T-helper 1 cell treated with Interleukin-12 subunit alpha and Interleukin-12 subunit beta and Interleukin-4 antibody, amounts not matched to agents 30 μg/mL and 1 μg/mL, for 36 hours (primary cell): ENCODE data around the gene SERINC5.
A peak's percentile ranks its signal among the peaks of the same experiment; 100 is the strongest.
"Not testable (repeated sequence)": the region's sequence is repeated elsewhere in the genome, so short reads cannot be mapped to it uniquely, and the experiment has no call there.

Experiments
- H3K27ac Mint-ChIP-seq: one replicate; pipeline ENCODE4 v1.8.0; 2021; ENCODE audit warnings: mild to moderate bottlenecking, mixed read lengths
- H3K27me3 Mint-ChIP-seq: one replicate; pipeline ENCODE4 v1.8.0; 2021; ENCODE audit warnings: low read depth, mixed read lengths
- H3K36me3 Mint-ChIP-seq: one replicate; pipeline ENCODE4 v1.8.0; 2021; ENCODE audit warnings: low read depth, mixed read lengths
- H3K4me1 Mint-ChIP-seq: one replicate; pipeline ENCODE4 v1.8.0; 2021; ENCODE audit warnings: low read depth, mixed read lengths
- H3K4me3 Mint-ChIP-seq: one replicate; pipeline ENCODE4 v1.8.0; 2021; ENCODE audit warnings: mild to moderate bottlenecking, moderate library complexity, mixed read lengths
- H3K9me3 Mint-ChIP-seq: one replicate; pipeline ENCODE4 v1.8.0; 2021; ENCODE audit warnings: mixed read lengths

The SERINC5 gene

DNA sequence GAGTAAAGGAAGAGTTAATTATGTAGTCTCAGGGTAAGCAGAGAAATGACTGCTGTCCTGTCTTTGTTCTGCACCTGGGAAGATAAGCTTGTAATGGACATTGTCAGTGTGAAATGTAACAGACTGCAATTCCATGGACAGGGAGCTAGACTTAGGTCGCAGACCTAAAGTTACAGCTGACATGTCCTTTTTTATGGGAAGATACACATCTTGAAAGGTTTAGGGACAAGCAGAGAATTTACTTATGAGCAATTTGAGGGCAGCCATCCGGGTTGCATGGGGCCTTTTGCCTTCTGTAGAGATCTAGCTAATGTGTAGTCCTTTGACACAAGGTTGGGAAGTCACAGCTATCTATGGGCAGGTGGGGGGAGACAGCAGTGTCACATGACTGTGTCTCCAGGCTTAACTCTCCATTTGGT lies 85.7 kb downstream of the SERINC5 start:
- Mint-ChIP-seq H3K4me1 (peaks cover 9% of the 10 kb centered on the region), H3K27me3 (no peaks in the 10 kb centered on the region), H3K27ac (no peak overlapping the region), H3K9me3 (no peaks in the 10 kb centered on the region), H3K36me3 (peaks cover 59% of the 10 kb centered on the region), H3K4me3 (no peak overlapping the region)

GRCh38 chr5:80168388-80169028 lies 87.3 kb downstream of the SERINC5 start:
- H3K9me3 Mint-ChIP-seq: no peaks in the 10 kb centered on the region
- H3K27ac Mint-ChIP-seq: no peak overlapping the region
- H3K36me3 Mint-ChIP-seq: peaks cover 61% of the 10 kb centered on the region
- H3K4me3 Mint-ChIP-seq: no peak overlapping the region
- H3K4me1 Mint-ChIP-seq: peaks cover 8% of the 10 kb centered on the region
- H3K27me3 Mint-ChIP-seq: no peaks in the 10 kb centered on the region

- H3K27me3 Mint-ChIP-seq: no peaks in the 10 kb centered on the region
- no peaks in the 10 kb centered on the region for H3K9me3 Mint-ChIP-seq
- H3K27ac Mint-ChIP-seq: no peak overlapping the region
- H3K4me1 Mint-ChIP-seq: peaks cover 7% of the 10 kb centered on the region
- H3K4me3 Mint-ChIP-seq: no peak overlapping the region
- H3K36me3 Mint-ChIP-seq: peaks cover 75% of the 10 kb centered on the region
Measured at GRCh38 chr5:80165452-80165851, 90.4 kb downstream of the SERINC5 start.

DNA sequence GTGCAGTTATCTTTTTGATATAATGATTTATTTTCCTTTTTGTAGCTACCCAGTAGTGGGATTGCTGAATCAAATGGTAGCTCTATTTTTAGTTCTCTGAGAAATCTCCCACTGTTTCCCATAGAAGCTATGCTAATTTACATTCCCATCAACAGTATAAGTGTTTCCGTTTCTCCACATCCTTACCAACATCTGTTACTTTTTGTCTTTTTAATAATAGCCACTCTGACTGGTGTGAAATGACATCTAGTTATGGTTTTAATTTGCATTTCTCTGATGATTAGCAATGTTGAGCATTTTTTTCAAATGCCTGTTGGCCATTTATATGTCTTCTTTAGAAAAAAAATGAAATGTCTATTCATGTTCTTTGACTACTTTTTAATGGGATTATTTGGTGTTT lies 94.7 kb downstream of the SERINC5 start:
- Mint-ChIP-seq H3K27me3 (no peaks in the 10 kb centered on the region), H3K36me3 (peaks cover 65% of the 10 kb centered on the region), H3K4me1 (peaks cover 7% of the 10 kb centered on the region), H3K9me3 (no peaks in the 10 kb centered on the region), H3K27ac (no peak overlapping the region), H3K4me3 (no peak overlapping the region)

DNA sequence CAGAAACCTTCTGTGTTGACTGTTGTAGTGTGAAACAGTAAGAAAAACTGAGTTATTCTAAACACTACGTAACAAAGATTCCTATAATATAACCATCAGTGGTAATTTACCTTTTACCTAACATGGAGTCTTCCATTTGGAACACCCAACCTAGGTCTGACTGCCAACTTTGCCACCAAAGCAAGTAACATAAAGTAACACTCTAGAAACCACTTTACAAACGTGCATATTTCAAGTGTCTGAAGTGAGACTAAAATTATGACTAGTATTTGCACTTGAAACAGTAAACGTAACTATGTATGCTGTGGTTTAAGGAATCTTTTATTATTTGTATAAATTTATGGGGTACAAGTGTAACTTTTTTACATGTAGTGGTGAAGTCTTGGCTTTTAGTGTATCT lies 95.6 kb downstream of the SERINC5 start:
- H3K27ac Mint-ChIP-seq: no peak overlapping the region
- H3K36me3 Mint-ChIP-seq: peaks cover 66% of the 10 kb centered on the region

DNA sequence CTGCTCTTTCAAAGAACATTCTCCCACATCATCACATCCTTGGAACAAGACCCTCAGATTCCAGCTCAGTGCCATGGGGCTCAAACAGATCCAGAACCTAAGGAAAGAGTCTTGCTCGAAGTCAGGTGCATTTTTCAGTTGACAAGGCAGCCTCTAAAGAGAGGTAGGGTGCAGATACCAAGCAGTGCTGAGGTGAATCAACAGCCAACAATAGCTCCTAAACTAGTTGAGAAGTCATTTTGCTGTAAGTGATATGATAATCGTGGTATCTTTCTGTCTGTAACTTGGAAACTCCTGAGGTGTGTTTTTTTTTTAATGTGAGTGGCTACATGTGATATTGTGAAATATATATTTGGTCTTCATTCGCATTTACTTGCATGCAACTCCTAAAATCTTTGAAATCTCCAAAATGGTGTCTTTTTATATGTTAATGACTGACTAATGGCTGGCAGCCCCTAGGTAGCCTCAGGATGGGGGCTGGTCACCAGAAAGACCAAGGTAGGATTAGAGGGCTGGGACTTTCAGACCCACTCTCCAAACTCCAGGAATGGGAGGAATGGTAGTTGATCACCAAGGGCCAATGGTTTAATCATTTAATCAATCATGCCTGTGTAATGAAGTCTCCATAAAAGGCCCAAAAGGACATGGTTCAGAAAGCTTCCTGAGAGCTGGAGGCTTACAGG lies 96.6 kb downstream of the SERINC5 start:
- H3K27ac Mint-ChIP-seq: no peak overlapping the region
- no peak overlapping the region for H3K4me3 Mint-ChIP-seq
- H3K27me3 Mint-ChIP-seq: no peaks in the 10 kb centered on the region
- H3K9me3 Mint-ChIP-seq: no peaks in the 10 kb centered on the region
- peaks cover 65% of the 10 kb centered on the region for H3K36me3 Mint-ChIP-seq
- H3K4me1 Mint-ChIP-seq: peaks cover 4% of the 10 kb centered on the region

More for the DNA sequence above, 95.6 kb downstream of the SERINC5 start:
- Mint-ChIP-seq H3K27me3 (no peaks in the 10 kb centered on the region), H3K4me1 (peaks cover 5% of the 10 kb centered on the region), H3K9me3 (no peaks in the 10 kb centered on the region), H3K4me3 (no peak overlapping the region)

DNA sequence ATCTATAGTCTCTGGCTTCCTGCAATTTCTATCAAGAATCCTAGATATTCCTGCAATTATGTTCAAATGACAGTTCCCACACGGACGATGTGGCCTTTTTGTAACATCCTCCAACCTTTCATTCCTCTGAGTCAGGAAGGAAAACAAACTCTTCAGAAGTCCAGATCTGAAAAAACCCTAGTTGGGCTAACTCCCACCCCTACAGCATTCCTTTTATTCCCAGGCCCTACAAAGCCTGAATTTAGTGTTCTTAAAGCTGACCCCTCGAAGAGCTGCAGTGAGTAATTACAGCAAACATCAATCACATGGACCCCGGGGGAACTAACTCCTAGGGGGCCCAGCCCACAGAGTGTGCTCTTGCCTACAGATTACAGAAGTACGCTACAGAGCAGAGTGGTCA lies 99.7 kb downstream of the SERINC5 start:
- Mint-ChIP-seq H3K9me3 (no peaks in the 10 kb centered on the region), H3K4me1 (peaks cover 23% of the 10 kb centered on the region), H3K27ac (no peak overlapping the region), H3K36me3 (peaks cover 57% of the 10 kb centered on the region), H3K4me3 (no peak overlapping the region), H3K27me3 (no peaks in the 10 kb centered on the region)

DNA sequence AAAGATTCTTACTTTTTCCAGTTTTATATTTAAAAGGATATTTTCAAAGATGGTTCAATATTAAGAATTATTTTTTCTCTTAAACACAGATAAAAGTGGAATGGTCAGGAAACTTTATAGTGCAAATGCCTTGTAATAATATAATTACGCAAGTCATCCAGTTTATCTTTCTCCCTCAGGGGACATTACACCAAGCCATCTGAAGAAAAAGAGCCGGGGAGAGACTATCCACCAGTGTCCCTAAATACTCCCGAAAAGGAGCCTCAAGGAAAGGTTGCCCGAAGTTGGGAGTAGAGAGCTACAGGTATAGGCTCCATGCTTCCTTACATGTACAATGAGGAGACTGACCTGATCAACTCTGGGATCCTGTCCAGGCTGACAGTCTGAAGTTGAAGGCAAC lies 101.1 kb downstream of the SERINC5 start:
- Mint-ChIP-seq H3K4me3 (no peak overlapping the region), H3K4me1 (peaks cover 33% of the 10 kb centered on the region), H3K9me3 (no peaks in the 10 kb centered on the region), H3K27ac (no peak overlapping the region), H3K36me3 (peaks cover 63% of the 10 kb centered on the region), H3K27me3 (no peaks in the 10 kb centered on the region)

DNA sequence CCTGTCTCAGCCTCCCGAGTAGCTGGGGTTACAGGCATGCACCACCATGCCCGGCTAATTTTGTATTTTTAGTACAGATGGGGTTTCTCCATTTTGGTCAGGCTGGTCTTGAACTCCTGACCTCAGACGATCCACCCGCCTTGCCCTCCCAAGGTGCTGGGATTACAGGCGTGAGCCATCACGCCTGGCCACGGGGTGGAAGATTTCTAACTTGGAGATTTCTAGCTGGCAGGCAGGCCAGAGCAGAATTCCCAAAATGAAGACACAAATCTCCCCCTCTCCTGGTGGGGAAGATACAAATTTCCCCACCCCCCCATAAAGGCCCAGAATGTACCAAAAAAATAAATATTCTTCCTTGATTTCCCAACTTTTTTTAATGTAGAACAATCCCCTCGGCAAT lies 101.6 kb downstream of the SERINC5 start:
- not testable (repeated sequence) for H3K27me3 Mint-ChIP-seq, H3K4me3 Mint-ChIP-seq, H3K27ac Mint-ChIP-seq, H3K9me3 Mint-ChIP-seq
- Mint-ChIP-seq H3K4me1 (peaks cover 34% of the 10 kb centered on the region), H3K36me3 (peaks cover 66% of the 10 kb centered on the region)

- no peak overlapping the region for H3K4me3 Mint-ChIP-seq
- H3K27me3 Mint-ChIP-seq: no peaks in the 10 kb centered on the region
- H3K27ac Mint-ChIP-seq: peak overlapping the region; percentile 59
- peaks cover 34% of the 10 kb centered on the region for H3K4me1 Mint-ChIP-seq
- H3K9me3 Mint-ChIP-seq: no peaks in the 10 kb centered on the region
- H3K36me3 Mint-ChIP-seq: peaks cover 59% of the 10 kb centered on the region
Measured at GRCh38 chr5:80153586-80154126, 102.2 kb downstream of the SERINC5 start.

- peak overlapping the region; percentile 62 for H3K27ac Mint-ChIP-seq
- peak overlapping the region; percentile 10 for H3K4me3 Mint-ChIP-seq
- peaks cover 54% of the 10 kb centered on the region for H3K36me3 Mint-ChIP-seq
- H3K4me1 Mint-ChIP-seq: peaks cover 34% of the 10 kb centered on the region
- no peaks in the 10 kb centered on the region for H3K9me3 Mint-ChIP-seq
- H3K27me3 Mint-ChIP-seq: no peaks in the 10 kb centered on the region
Measured at GRCh38 chr5:80152778-80153177, 103.1 kb downstream of the SERINC5 start.

DNA sequence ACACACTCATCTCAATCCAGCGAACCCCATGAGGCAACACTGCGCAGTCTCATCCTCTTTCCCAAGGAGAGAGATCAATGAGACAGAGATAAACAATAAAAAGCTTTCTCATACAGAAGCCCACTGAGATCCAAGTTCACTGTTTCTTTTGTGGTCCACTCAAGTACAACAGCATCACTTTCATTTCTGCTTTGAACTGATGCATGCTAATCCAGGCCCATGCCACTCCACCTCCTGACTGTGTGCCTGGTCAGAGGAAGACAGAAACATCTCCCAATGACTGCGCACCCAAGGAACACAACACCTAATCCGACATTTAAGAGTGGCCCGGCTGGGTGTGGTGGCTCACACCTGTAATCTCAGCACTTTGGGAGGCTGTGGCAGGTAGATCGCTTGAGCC lies 104.0 kb downstream of the SERINC5 start:
- no peaks in the 10 kb centered on the region for H3K9me3 Mint-ChIP-seq
- no peak overlapping the region for H3K4me3 Mint-ChIP-seq
- no peak overlapping the region for H3K27ac Mint-ChIP-seq
- H3K36me3 Mint-ChIP-seq: peaks cover 55% of the 10 kb centered on the region
- peaks cover 34% of the 10 kb centered on the region for H3K4me1 Mint-ChIP-seq
- H3K27me3 Mint-ChIP-seq: no peaks in the 10 kb centered on the region

DNA sequence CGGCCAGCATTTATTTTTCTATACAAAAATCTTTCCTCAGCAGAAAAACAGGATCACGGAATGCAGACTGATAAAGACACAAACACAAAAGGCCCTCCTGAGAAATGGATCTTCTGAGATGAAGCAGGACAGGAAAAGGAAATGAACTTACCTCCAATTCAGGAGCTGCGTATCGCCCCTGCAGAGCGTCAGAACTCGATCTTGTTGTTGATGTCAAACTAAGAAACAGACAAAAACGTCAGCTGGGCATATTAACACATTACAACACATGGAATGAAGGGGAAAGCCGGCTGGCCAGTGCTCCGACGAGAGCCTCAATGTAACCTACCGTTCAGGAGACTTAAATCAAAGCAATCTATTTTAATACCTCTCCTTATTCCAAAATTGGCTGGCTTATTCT lies 105.1 kb downstream of the SERINC5 start:
- H3K9me3 Mint-ChIP-seq: no peaks in the 10 kb centered on the region
- no peaks in the 10 kb centered on the region for H3K27me3 Mint-ChIP-seq
- H3K27ac Mint-ChIP-seq: peak overlapping the region; percentile 13
- H3K4me3 Mint-ChIP-seq: no peak overlapping the region
- peaks cover 34% of the 10 kb centered on the region for H3K4me1 Mint-ChIP-seq
- peaks cover 53% of the 10 kb centered on the region for H3K36me3 Mint-ChIP-seq

DNA sequence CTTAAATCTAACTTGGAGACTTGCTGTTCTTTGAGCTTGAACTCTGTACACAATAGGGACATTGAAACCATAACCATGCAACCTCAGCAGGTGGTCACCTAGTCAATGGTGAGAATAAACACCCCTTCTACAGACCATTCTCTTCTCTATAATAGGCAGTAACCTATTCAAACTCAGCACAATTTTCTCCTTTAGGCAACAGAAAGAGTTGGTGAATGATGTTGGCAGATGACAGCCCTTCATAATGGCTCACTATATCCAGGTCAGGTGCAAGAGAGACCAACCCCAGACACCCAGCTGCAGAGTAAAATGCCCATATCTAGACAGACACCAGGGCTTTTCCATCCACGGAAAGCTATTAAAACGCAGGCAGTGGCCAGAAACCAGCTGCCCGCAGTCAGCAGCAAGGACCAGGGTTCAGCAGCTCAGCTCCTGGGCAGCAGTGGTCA lies 106.7 kb downstream of the SERINC5 start:
- no peaks in the 10 kb centered on the region for H3K27me3 Mint-ChIP-seq
- H3K9me3 Mint-ChIP-seq: no peaks in the 10 kb centered on the region
- no peak overlapping the region for H3K4me3 Mint-ChIP-seq
- H3K27ac Mint-ChIP-seq: no peak overlapping the region
- H3K36me3 Mint-ChIP-seq: peaks cover 48% of the 10 kb centered on the region
- peaks cover 31% of the 10 kb centered on the region for H3K4me1 Mint-ChIP-seq

GRCh38 chr5:80147119-80147815 lies 108.6 kb downstream of the SERINC5 start:
- peaks cover 19% of the 10 kb centered on the region for H3K4me1 Mint-ChIP-seq
- no peak overlapping the region for H3K4me3 Mint-ChIP-seq
- H3K27ac Mint-ChIP-seq: no peak overlapping the region
- H3K27me3 Mint-ChIP-seq: no peaks in the 10 kb centered on the region
- no peaks in the 10 kb centered on the region for H3K9me3 Mint-ChIP-seq
- peaks cover 55% of the 10 kb centered on the region for H3K36me3 Mint-ChIP-seq
